Suprapubic skin (tissue), 4 donors: Measurements from ENCODE around the gene WWP2. TPM values are rescaled to one million over a fixed set of nuclear protein-coding genes. Genes with fewer than 3 reads are reported as not detected.

Experiments
- DNase-seq, 2 donors: peaks; one replicate each; pipeline ENCODE4 v3.0.0-alpha.2; 2019; ENCODE audit warnings: low spot score in 2 of 2
- H3K27ac ChIP-seq: fragments of 200-600 bp; sonication (generic); one replicate; pipeline ENCODE4 v1.5.1; 2019
- H3K27me3 ChIP-seq: fragments of 200-600 bp; sonication (generic); one replicate; pipeline ENCODE4 v1.5.1; 2019
- H3K36me3 ChIP-seq: fragments of 200-600 bp; sonication (generic); one replicate; pipeline ENCODE4 v1.5.1; 2019
- H3K4me1 ChIP-seq: fragments of 200-600 bp; sonication (generic); one replicate; pipeline ENCODE4 v1.5.1; 2019
- H3K4me3 ChIP-seq: fragments of 200-600 bp; sonication (generic); one replicate; pipeline ENCODE4 v1.5.1; 2019; ENCODE audit warnings: mild to moderate bottlenecking
- H3K9me3 ChIP-seq: fragments of 200-600 bp; sonication (generic); one replicate; pipeline ENCODE4 v1.5.1; 2019
- EP300 ChIP-seq: sonication (generic); formaldehyde crosslinking; IDR thresholded peaks from one replicate; pipeline ENCODE4 v1.6.1; 2017; ENCODE audit warnings: antibody characterized with exemption
- POLR2A ChIP-seq, 2 donors: fragments of 450-650 bp; IDR thresholded peaks; one replicate each; pipeline ENCODE4 v1.6.1; 2017; ENCODE audit warnings: antibody characterized with exemption in 2 of 2, mild to moderate bottlenecking in 2 of 2, moderate library complexity in 2 of 2
- POLR2AphosphoS5 ChIP-seq, 3 donors: sonication (generic); formaldehyde crosslinking; IDR thresholded peaks; one replicate each; pipeline ENCODE4 v1.6.1; 2017; ENCODE audit warnings: antibody characterized with exemption in 3 of 3
- WGBS: methylation state at CpG from one replicate; pipeline ENCODE4 v1.1.5; 2018; 5-methylcytosine and 5-hydroxymethylcytosine counted together
- total RNA-seq, 4 donors: library from RNA; depleted of rRNA; stranded (reverse); fragments of >200 nt; gene quantifications; one replicate each; pipeline ENCODE4 v1.1.0, GENCODE V29; 2016
- TF ChIP-seq, protein P1 (sequence below), 2 donors: fragments of 200-600 bp in 1 of 2; fragments of 450-650 bp in 1 of 2; sonication (generic) in 1 of 2; IDR thresholded peaks; one replicate each; pipeline ENCODE4 v1.5.1; 2016 to 2019; ENCODE audit warnings: antibody characterized with exemption in 2 of 2, mild to moderate bottlenecking in 1 of 2, moderate library complexity in 1 of 2

The WWP2 gene
- total RNA-seq, 4 donors from 2014 or later = 27.1 to 48.9 (median 42.2) TPM

DNA sequence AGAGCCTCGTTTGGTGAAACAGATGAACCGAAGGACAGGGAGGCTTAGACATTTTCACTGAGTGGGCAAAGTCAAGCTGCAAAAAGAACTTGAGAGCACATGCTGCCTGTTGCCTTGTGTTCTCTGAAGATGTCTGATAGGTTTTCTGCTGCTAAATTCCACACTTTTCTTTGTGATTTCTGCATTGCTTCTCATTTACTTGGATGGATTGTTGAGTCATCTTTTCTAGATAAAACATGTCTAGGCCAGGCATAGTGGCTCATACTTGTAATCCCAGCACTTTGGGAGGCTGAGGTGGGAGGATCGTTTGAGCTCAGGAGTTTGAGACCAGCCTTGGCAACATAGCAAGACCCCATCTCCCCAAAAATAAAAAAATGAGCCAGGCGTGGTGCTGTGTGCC lies 108.6 kb downstream of the WWP2 start:
- no peak overlapping the region for H3K4me3 ChIP-seq
- no peaks in the 10 kb centered on the region for H3K27me3 ChIP-seq
- no peak for DNase-seq
- TF ChIP-seq POLR2AphosphoS5 (IDR thresholded peaks at IDR 0.05) (no peak), EP300 (no peak), POLR2A (IDR thresholded peaks at IDR 0.05) (no peak)
- TF ChIP-seq, protein P1, sequence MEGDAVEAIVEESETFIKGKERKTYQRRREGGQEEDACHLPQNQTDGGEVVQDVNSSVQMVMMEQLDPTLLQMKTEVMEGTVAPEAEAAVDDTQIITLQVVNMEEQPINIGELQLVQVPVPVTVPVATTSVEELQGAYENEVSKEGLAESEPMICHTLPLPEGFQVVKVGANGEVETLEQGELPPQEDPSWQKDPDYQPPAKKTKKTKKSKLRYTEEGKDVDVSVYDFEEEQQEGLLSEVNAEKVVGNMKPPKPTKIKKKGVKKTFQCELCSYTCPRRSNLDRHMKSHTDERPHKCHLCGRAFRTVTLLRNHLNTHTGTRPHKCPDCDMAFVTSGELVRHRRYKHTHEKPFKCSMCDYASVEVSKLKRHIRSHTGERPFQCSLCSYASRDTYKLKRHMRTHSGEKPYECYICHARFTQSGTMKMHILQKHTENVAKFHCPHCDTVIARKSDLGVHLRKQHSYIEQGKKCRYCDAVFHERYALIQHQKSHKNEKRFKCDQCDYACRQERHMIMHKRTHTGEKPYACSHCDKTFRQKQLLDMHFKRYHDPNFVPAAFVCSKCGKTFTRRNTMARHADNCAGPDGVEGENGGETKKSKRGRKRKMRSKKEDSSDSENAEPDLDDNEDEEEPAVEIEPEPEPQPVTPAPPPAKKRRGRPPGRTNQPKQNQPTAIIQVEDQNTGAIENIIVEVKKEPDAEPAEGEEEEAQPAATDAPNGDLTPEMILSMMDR (IDR thresholded peaks at IDR 0.05) = no peak
- H3K4me1 ChIP-seq = peaks cover 3% of the 10 kb centered on the region
- H3K9me3 ChIP-seq = no peaks in the 10 kb centered on the region
- H3K36me3 ChIP-seq = peaks cover 38% of the 10 kb centered on the region
- no peak overlapping the region for H3K27ac ChIP-seq
- 91% methylated on average over 4 of the region's 4 CpGs for WGBS

DNA sequence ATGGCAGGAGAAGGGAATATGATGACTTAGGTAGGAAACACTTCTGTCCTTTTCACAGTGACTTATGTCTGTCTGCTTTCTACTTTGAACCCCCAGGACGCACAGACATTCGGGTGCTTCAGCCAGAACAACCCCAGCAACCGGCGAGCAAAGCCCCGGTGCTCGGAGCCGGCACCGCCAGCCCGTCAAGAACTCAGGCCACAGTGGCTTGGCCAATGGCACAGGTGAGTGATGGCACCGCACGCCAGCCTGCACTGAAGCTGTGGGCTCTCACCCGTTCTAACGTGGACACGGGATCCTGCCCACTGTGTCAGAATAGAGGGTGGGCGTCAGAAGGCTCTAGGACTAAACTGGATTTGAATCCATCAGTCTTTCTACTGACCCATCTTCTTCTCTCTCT lies 109.6 kb downstream of the WWP2 start:
- Histone ChIP-seq H3K9me3 (no peaks in the 10 kb centered on the region), H3K4me1 (peaks cover 3% of the 10 kb centered on the region), H3K36me3 (peaks cover 47% of the 10 kb centered on the region), H3K27me3 (no peaks in the 10 kb centered on the region), H3K4me3 (no peak overlapping the region), H3K27ac (no peak overlapping the region)
- TF ChIP-seq POLR2A (IDR thresholded peaks at IDR 0.05) (no peak), POLR2AphosphoS5 (IDR thresholded peaks at IDR 0.05) (no peak), EP300 (no peak)
- TF ChIP-seq, protein P1 (IDR thresholded peaks at IDR 0.05) = no peak
- DNase-seq = no peak
- WGBS = 96% methylated on average over 15 of the region's 15 CpGs

DNA sequence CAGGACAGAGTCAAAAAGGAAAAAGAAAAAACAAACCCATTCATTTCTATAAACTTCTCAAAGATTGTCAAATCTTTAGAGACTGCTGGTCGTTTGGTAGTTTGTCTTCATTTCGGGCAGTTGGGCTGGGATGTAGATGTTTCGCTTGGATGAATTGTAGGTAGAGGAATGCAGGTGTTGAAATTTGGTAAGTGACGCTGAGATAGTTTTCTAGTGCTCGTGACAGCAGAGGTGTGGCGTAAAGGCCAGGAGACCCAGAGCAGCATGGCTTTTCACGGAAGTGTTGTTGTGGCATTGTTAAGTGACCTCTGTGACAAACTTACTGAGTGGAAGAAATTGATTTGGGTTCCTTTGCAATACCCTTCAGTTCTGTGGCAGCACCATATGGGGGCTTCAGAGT lies 110.8 kb downstream of the WWP2 start:
- H3K9me3 ChIP-seq = no peaks in the 10 kb centered on the region
- peaks cover 3% of the 10 kb centered on the region for H3K4me1 ChIP-seq
- H3K36me3 ChIP-seq = peaks cover 58% of the 10 kb centered on the region
- H3K4me3 ChIP-seq = no peak overlapping the region
- 95% methylated on average over 7 of the region's 7 CpGs for WGBS
- H3K27ac ChIP-seq = no peak overlapping the region
- TF ChIP-seq POLR2A (IDR thresholded peaks at IDR 0.05) = no peak
- no peak for DNase-seq
- H3K27me3 ChIP-seq = no peaks in the 10 kb centered on the region

DNA sequence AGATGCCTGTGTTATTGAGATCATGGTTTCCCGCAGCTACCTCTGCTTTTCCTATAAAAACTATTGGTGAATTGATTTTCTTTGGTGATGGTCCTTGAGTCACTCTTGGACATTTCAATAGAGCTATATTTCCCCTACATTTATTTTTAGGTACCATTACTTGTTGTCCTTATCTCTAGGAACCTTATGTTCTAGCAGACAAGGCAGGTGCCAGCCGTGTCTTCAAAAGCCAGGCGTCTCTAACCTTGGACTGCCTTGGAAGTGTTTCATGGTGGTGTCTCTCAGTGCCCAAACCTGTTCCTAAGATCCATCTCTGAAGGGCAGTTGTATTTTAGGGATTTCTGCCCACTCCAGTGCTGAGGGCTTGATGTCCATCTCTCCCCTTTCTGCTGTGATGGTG lies 111.7 kb downstream of the WWP2 start:
- Histone ChIP-seq H3K4me1 (no peaks in the 10 kb centered on the region), H3K4me3 (no peak overlapping the region), H3K27ac (no peak overlapping the region), H3K9me3 (no peaks in the 10 kb centered on the region), H3K36me3 (peaks cover 61% of the 10 kb centered on the region), H3K27me3 (no peaks in the 10 kb centered on the region)
- 92% methylated on average over 3 of the region's 3 CpGs for WGBS
- DNase-seq = no peak
- TF ChIP-seq EP300 (no peak), POLR2AphosphoS5 (IDR thresholded peaks at IDR 0.05) (no peak)
- TF ChIP-seq, protein P1 (IDR thresholded peaks at IDR 0.05) = no peak

DNA sequence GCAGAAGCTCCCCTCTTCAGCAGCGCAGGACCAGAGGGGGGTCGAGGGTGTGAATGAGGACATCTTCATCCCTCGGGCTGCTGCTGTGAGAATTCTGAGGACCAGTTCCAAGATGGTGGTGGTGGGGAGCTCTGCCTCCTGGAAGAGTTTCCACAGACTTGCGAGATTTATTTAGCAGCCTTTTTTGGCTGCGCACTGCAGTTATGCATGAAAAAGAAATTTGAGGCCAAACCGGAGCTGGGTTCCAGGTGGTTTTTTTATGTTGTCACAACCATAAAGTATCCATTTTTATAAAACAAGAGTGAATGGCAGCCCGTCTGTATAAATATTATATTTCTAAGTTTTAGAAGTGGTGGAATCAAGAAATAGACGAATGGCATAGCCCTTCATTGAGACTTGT lies 112.1 kb downstream of the WWP2 start:
- DNase-seq = no peak
- no peak overlapping the region for H3K4me3 ChIP-seq
- H3K36me3 ChIP-seq = peaks cover 61% of the 10 kb centered on the region
- H3K27ac ChIP-seq = no peak overlapping the region
- no peaks in the 10 kb centered on the region for H3K27me3 ChIP-seq
- TF ChIP-seq POLR2AphosphoS5 (IDR thresholded peaks at IDR 0.05) (no peak), EP300 (no peak), POLR2A (IDR thresholded peaks at IDR 0.05) (no peak)
- TF ChIP-seq, protein P1 (IDR thresholded peaks at IDR 0.05) = no peak
- no peaks in the 10 kb centered on the region for H3K9me3 ChIP-seq
- WGBS = 83% methylated on average over 8 of the region's 8 CpGs
- H3K4me1 ChIP-seq = no peaks in the 10 kb centered on the region

DNA sequence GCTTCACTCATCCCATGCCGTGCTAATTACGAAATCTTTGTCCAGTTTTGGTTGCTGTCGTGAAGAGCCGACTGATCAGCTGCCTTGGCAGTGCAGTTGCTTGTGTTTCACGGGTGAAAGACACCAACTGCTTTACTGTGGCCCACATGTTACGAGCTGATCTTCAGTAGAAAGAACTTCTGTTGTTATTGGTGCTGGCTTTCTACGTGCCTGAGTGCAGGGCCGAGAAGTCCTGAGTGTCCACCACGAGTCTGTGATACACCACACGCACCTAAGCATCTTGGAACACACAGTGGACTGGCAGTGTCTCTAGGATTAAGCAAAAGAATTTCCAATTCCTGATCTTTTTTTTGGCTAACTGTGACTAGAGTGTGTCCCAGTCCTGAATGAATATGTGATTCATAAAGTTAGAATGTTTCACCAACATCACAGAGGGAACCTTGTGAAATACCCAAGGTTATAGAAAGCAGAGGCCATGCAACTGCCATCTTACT lies 118.6 kb downstream of the WWP2 start:
- TF ChIP-seq, protein P1 (IDR thresholded peaks at IDR 0.05) = no peak
- TF ChIP-seq EP300 (no peak), POLR2AphosphoS5 (IDR thresholded peaks at IDR 0.05) (no peak), POLR2A (IDR thresholded peaks at IDR 0.05) (no peak)
- DNase-seq = no peak
- Histone ChIP-seq H3K4me3 (no peak overlapping the region), H3K4me1 (no peaks in the 10 kb centered on the region), H3K27me3 (no peaks in the 10 kb centered on the region), H3K36me3 (peaks cover 25% of the 10 kb centered on the region), H3K27ac (no peak overlapping the region), H3K9me3 (no peaks in the 10 kb centered on the region)
- WGBS = 82% methylated on average over 10 of the region's 10 CpGs
